ENCODE measurements around the gene ROR1.

Gene ROR1

GRCh38 chr1:63787875-63788274, 14.1 kb downstream of the ROR1 start:
- no peak for TF ChIP-seq TCF4 (CRISPR knock-in tag; IDR thresholded peaks at IDR 0.05; ENCODE audit: borderline replicate concordance)
- TF ChIP-seq ZNF70 (CRISPR knock-in tag; IDR thresholded peaks at IDR 0.05): no peak
- TF ChIP-seq CSRNP3 (CRISPR knock-in tag; IDR thresholded peaks at IDR 0.05): no peak
- no peak for TF ChIP-seq ZNF8 (CRISPR knock-in tag; IDR thresholded peaks at IDR 0.05)
- TF ChIP-seq CSDC2 (CRISPR knock-in tag; IDR thresholded peaks at IDR 0.05): no peak
- no peak for TF ChIP-seq PATZ1 (CRISPR knock-in tag; IDR thresholded peaks at IDR 0.05; ENCODE audit: borderline replicate concordance)
- no peak for TF ChIP-seq GLIS3 (CRISPR knock-in tag; IDR thresholded peaks at IDR 0.05)
- no peak for ATAC-seq

GRCh38 chr1:63789856-63790605, 16.2 kb downstream of the ROR1 start:
- TF ChIP-seq ISL1 (CRISPR knock-in tag; IDR thresholded peaks at IDR 0.05) (no peak), ZFP3 (CRISPR knock-in tag; IDR thresholded peaks at IDR 0.05) (no peak), ESRRG (CRISPR knock-in tag; IDR thresholded peaks at IDR 0.05) (no peak), CSDC2 (CRISPR knock-in tag; IDR thresholded peaks at IDR 0.05) (no peak), TOX (CRISPR knock-in tag; IDR thresholded peaks at IDR 0.05; ENCODE audit: borderline replicate concordance) (no peak), PPARA (CRISPR knock-in tag; IDR thresholded peaks at IDR 0.05; ENCODE audit: borderline replicate concordance) (no peak), TSHZ2 (CRISPR knock-in tag; IDR thresholded peaks at IDR 0.05) (no peak), ZNF70 (CRISPR knock-in tag; IDR thresholded peaks at IDR 0.05) (no peak), CREB5 (CRISPR knock-in tag; IDR thresholded peaks at IDR 0.05; ENCODE audit: low read depth) (no peak), PATZ1 (CRISPR knock-in tag; IDR thresholded peaks at IDR 0.05; ENCODE audit: borderline replicate concordance) (no peak), ZFP30 (CRISPR knock-in tag; IDR thresholded peaks at IDR 0.05) (no peak), OSR1 (CRISPR knock-in tag; IDR thresholded peaks at IDR 0.05) (no peak), ARNTL (CRISPR knock-in tag; IDR thresholded peaks at IDR 0.05; ENCODE audit: borderline replicate concordance, low read depth) (no peak), ZNF565 (CRISPR knock-in tag; conservative IDR thresholded peaks at IDR 0.05; ENCODE audit: low read depth) (no peak), ZNF8 (CRISPR knock-in tag; IDR thresholded peaks at IDR 0.05) (no peak), BACH2 (CRISPR knock-in tag; IDR thresholded peaks at IDR 0.05; ENCODE audit: borderline replicate concordance) (no peak), RARB (CRISPR knock-in tag; IDR thresholded peaks at IDR 0.05) (no peak), CSRNP3 (CRISPR knock-in tag; IDR thresholded peaks at IDR 0.05) (no peak), POU6F1 (CRISPR knock-in tag; IDR thresholded peaks at IDR 0.05; ENCODE audit: borderline replicate concordance, low read depth) (no peak), SNAI2 (CRISPR knock-in tag; IDR thresholded peaks at IDR 0.05) (no peak)
- ATAC-seq: no peak

Data from SK-N-SH treated with all-trans-retinoic acid at 6 μM for 48 hours (cell line).